Gastroesophageal sphincter (tissue), 4 donors: ENCODE data around the gene LRRC26. TPM values are rescaled to one million over a fixed set of nuclear protein-coding genes. Genes with fewer than 3 reads are reported as not detected.

Source experiments
- ATAC-seq: fragments of 150-250 bp; one replicate; pipeline ENCODE4 v1.9.1; 2016; ENCODE audit warnings: mild to moderate bottlenecking, moderate library complexity
- H3K27ac ChIP-seq, 4 donors: fragments of 200-600 bp; sonication (generic) in 3 of 4; 1 replicate in 3 of 4; 2 replicates in 1 of 4; pipeline ENCODE4 v1.5.1; 2016 to 2019
- H3K27me3 ChIP-seq: fragments of 200-600 bp; sonication (generic); one replicate; pipeline ENCODE4 v1.5.1; 2019
- H3K36me3 ChIP-seq, 2 donors: fragments of 200-600 bp; sonication (generic); one replicate each; pipeline ENCODE4 v1.5.1; 2019; ENCODE audit warnings: control low read depth in 1 of 2
- H3K4me1 ChIP-seq, 3 donors: fragments of 200-600 bp; sonication (generic); 1 replicate in 2 of 3; 2 replicates in 1 of 3; pipeline ENCODE4 v1.5.1; 2016 to 2019; ENCODE audit warnings: control low read depth in 2 of 3
- H3K4me3 ChIP-seq, 2 donors: fragments of 200-600 bp; sonication (generic); one replicate each; pipeline ENCODE4 v1.5.1; 2019; ENCODE audit warnings: mild to moderate bottlenecking in 1 of 2, moderate library complexity in 1 of 2
- H3K9me3 ChIP-seq, 3 donors: fragments of 200-600 bp; sonication (generic); one replicate each; pipeline ENCODE4 v1.5.1; 2017 to 2019; ENCODE audit warnings: control low read depth in 2 of 3
- EP300 ChIP-seq: sonication (generic); formaldehyde crosslinking; IDR thresholded peaks from one replicate; pipeline ENCODE4 v1.6.1; 2017; ENCODE audit warnings: antibody characterized with exemption, mild to moderate bottlenecking
- POLR2A ChIP-seq, 2 donors: fragments of 450-650 bp; IDR thresholded peaks; one replicate each; pipeline ENCODE4 v1.6.1; 2017; ENCODE audit warnings: antibody characterized with exemption in 2 of 2, mild to moderate bottlenecking in 2 of 2, moderate library complexity in 1 of 2
- POLR2AphosphoS5 ChIP-seq: sonication (generic); formaldehyde crosslinking; IDR thresholded peaks from one replicate; pipeline ENCODE4 v1.6.1; 2017; ENCODE audit warnings: antibody characterized with exemption
- WGBS, 2 donors: methylation state at CpG; one replicate each; pipeline ENCODE4 v1.1.5; 2018; ENCODE audit warnings: low coverage in 1 of 2; 5-methylcytosine and 5-hydroxymethylcytosine counted together
- total RNA-seq, 4 donors: library from RNA; depleted of rRNA; stranded (reverse); fragments of >200 nt; gene quantifications; one replicate each; pipeline ENCODE4 v1.1.0, GENCODE V29; 2016
- TF ChIP-seq, protein P1 (sequence below), 4 experiments: fragments of 200-600 bp in 2 of 4; fragments of 450-650 bp in 2 of 4; sonication (generic) in 1 of 4; IDR thresholded peaks; one replicate each; pipeline ENCODE4 v1.5.1; 2017 to 2019; ENCODE audit warnings: antibody characterized with exemption in 4 of 4, mild to moderate bottlenecking in 2 of 4, moderate library complexity in 2 of 4

The LRRC26 gene
- total RNA-seq, 4 donors from 2014 or later = 7.7 TPM; not detected in 3

DNA sequence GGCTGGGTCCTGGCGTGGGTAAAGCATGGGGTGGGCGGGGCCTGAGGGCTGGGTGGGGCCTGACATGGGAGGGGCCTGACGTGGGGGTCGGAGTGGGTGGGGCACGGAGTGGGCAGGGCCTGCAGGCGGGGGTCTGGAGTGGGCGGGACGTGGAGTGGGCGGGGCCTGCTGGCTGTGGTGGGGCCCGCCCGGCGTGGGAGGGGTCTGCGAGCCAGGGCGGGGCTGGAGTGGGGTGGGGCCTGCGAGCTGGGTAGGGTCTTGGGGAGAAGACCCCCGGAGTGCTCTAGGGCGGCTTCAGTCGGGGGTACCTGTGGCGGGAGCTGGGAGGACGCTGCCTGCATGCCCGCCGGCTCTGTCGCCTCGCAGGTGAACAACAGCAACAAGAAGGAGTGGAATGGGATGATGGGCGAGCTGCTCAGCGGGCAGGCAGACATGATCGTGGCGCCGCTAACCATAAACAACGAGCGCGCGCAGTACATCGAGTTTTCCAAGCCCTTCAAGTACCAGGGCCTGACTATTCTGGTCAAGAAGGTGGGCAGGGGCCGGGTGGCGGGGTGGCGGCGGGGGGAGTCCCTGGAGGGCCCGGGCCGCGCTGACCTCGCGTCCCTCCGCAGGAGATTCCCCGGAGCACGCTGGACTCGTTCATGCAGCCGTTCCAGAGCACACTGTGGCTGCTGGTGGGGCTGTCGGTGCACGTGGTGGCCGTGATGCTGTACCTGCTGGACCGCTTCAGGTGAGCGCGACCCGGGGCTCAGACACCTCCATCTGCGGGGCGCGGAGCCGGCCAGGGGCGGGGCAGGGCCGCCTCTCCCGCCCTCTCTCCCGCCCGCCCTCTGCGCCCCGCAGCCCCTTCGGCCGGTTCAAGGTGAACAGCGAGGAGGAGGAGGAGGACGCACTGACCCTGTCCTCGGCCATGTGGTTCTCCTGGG, 8.0 kb downstream of the LRRC26 start:
- Histone ChIP-seq H3K27ac (no peak overlapping the region), H3K36me3 (no peaks in the 10 kb centered on the region), H3K27me3 (peaks cover 100% of the 10 kb centered on the region), H3K9me3 (no peaks in the 10 kb centered on the region), H3K4me1 (peaks cover 0 to 36% (median 18%) of the 10 kb centered on the region in 3 donors), H3K4me3 (no peak overlapping the region)
- 0% methylated on average over 4 of the region's 71 CpGs; no CpG with 5 or more reads in 1 of the 2 donors for whole genome bisulfite sequencing, 2 donors
- TF ChIP-seq POLR2AphosphoS5 = no peak
- TF ChIP-seq EP300 = no peak
- TF ChIP-seq, protein P1, sequence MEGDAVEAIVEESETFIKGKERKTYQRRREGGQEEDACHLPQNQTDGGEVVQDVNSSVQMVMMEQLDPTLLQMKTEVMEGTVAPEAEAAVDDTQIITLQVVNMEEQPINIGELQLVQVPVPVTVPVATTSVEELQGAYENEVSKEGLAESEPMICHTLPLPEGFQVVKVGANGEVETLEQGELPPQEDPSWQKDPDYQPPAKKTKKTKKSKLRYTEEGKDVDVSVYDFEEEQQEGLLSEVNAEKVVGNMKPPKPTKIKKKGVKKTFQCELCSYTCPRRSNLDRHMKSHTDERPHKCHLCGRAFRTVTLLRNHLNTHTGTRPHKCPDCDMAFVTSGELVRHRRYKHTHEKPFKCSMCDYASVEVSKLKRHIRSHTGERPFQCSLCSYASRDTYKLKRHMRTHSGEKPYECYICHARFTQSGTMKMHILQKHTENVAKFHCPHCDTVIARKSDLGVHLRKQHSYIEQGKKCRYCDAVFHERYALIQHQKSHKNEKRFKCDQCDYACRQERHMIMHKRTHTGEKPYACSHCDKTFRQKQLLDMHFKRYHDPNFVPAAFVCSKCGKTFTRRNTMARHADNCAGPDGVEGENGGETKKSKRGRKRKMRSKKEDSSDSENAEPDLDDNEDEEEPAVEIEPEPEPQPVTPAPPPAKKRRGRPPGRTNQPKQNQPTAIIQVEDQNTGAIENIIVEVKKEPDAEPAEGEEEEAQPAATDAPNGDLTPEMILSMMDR (IDR thresholded peaks at IDR 0.05) = no peak
- TF ChIP-seq POLR2A (IDR thresholded peaks at IDR 0.05) = no peak
- ATAC-seq = no peak

DNA sequence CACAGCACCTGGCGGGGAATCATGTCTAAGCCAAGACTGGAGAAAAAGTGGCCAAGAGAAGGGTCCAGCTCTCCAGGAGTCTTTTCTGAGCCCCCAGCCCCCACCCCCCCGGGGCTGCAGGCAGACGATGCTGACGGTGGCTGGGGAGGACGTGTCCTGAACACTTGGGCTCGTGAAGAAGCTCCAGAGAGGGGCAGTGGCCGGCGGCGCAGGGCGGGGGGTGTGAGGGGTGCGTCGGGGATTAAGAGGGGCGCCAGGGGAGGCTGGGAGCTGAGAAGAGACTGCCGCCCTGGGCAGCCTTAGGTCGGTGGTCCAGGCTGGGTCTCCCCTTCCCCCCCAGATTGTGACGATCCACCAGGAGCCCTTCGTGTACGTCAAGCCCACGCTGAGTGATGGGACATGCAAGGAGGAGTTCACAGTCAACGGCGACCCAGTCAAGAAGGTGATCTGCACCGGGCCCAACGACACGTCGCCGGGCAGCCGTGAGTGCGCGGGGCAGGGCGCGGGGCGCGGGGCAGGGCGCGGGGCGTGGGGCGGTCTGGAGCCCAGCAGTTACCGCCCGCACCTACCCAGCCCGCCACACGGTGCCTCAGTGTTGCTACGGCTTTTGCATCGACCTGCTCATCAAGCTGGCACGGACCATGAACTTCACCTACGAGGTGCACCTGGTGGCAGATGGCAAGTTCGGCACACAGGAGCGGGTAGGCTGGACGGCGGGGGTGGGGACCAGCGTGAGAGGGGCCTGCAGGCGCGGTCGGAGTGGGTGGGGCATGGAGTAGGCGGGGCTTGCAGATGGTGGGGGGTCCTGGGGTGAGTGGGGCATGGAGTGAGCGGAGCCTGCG, 8.9 kb downstream of the LRRC26 start:
- no peak for TF ChIP-seq EP300
- TF ChIP-seq POLR2A (IDR thresholded peaks at IDR 0.05) = no peak
- no peak for TF ChIP-seq POLR2AphosphoS5
- TF ChIP-seq, protein P1 (IDR thresholded peaks at IDR 0.05) = no peak
- WGBS, 2 donors = 9% methylated on average over 4 of the region's 56 CpGs; no CpG with 5 or more reads in 1 of the 2 donors
- Histone ChIP-seq H3K27ac (no peak overlapping the region), H3K27me3 (peaks cover 100% of the 10 kb centered on the region), H3K4me3 (no peak overlapping the region), H3K36me3 (no peaks in the 10 kb centered on the region), H3K9me3 (no peaks in the 10 kb centered on the region), H3K4me1 (peaks cover 0 to 43% (median 21%) of the 10 kb centered on the region in 3 donors)
- no peak for ATAC-seq

DNA sequence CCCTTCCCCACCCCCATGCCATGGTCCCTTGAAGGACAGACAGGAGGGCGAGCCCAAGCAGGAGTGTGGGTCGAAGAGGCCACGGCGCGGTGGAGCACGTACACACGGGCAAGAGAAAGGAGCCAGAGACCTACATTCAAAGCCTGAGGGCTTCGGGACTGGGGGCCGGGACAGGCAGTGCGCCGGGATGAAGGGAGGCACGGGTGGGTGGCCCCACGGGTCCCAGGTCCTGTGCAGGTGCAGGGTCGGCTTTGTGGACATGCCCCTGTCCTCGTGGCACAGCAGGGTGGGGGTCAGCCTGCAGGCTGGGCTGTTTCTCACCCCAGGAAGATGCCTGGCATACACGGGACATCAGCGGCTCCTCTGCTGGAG, 9.8 kb downstream of the LRRC26 start:
- WGBS, 2 donors = 55 to 70% methylated on average over 2 to 7 of the region's 17 CpGs
- Histone ChIP-seq H3K4me3 (no peak overlapping the region), H3K36me3 (no peaks in the 10 kb centered on the region), H3K4me1 (peaks cover 0 to 43% (median 21%) of the 10 kb centered on the region in 3 donors), H3K27ac (no peak overlapping the region), H3K9me3 (no peaks in the 10 kb centered on the region), H3K27me3 (peaks cover 100% of the 10 kb centered on the region)
- ATAC-seq = no peak
- TF ChIP-seq POLR2A (IDR thresholded peaks at IDR 0.05) (no peak), POLR2AphosphoS5 (no peak), EP300 (no peak)
- TF ChIP-seq, protein P1 (IDR thresholded peaks at IDR 0.05) = no peak

DNA sequence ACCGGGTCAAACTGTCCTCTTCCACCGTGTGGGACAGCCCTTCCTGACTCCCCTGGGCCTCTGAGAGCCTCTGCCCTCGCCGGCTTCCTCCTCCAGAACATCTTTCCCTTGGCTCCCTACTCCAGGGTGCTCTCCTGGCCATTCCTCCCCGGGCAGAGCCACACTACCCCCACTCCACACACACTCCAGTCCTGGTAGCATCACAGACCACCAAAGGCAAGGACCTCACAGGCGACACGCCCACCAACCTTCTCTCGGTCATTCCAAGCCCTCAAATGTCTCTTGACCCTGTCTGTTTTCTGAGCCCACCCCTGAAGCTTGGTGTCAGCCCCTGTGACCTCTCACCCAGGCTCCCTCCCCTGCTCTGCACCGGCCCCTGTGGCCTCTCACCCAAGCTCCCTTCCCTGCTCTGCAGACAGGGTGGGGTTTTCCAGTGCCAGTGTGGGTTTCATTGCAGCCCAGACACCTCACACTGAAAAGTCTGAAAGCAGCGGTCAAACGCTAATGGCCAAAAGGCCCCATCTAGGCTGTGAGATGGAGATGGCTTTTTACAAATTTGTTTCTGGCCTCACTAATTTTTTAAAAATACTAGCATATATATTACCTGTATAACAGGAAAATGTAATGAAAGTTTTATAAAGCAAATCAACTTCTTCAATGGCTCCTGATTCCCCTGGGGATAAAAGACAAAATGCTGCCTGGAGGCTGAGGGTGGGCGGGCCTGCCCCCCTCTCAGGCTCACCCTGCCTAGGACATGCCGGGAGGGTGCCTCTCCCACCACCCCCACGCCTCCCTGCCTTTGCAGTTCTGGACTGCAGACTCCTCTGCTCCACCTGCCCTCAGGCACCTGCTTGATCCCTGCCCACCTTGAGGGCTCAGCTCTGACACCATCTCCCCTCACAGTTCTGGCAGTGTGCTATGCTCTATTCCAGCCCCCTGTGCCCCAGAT, 10.5 kb downstream of the LRRC26 start:
- no peak for ATAC-seq
- Histone ChIP-seq H3K4me3 (no peak overlapping the region), H3K9me3 (no peaks in the 10 kb centered on the region), H3K27ac (no peak overlapping the region), H3K27me3 (peaks cover 100% of the 10 kb centered on the region), H3K36me3 (no peaks in the 10 kb centered on the region), H3K4me1 (peaks cover 0 to 43% (median 21%) of the 10 kb centered on the region in 3 donors)
- 23 to 29% methylated on average over 11 to 12 of the region's 14 CpGs for WGBS, 2 donors
- TF ChIP-seq EP300 (no peak), POLR2AphosphoS5 (no peak)
- TF ChIP-seq, protein P1 (IDR thresholded peaks at IDR 0.05) = no peak
